OCI-LY1 (cell line): ENCODE measurements around the gene RDH5.

Experiments used
- H2AFZ ChIP-seq: fragments of 200-600 bp; sonication (generic), shearing (Covaris generic); 2 replicates; pipeline ENCODE4 v1.6.0; 2014; ENCODE audit warnings: antibody characterized with exemption, mild to moderate bottlenecking, low read length
- H3F3A ChIP-seq: fragments of 200-600 bp; sonication (generic), shearing (Covaris generic); 2 replicates; pipeline ENCODE4 v1.6.0; 2014; ENCODE audit warnings: mild to moderate bottlenecking, antibody characterized with exemption, low read length, moderate library complexity; ENCODE audit not compliant: insufficient read depth
- H3K27ac ChIP-seq: fragments of 200-600 bp; sonication (generic); 2 replicates; pipeline ENCODE4 v1.5.1; 2014; ENCODE audit warnings: low read length, mixed run types, mild to moderate bottlenecking, low read depth; ENCODE audit not compliant: poor library complexity, severe bottlenecking
- H3K27me3 ChIP-seq: fragments of 200-600 bp; sonication (generic); 2 replicates; pipeline ENCODE4 v1.6.0; 2014; ENCODE audit warnings: antibody characterized with exemption, mild to moderate bottlenecking, low read length, moderate library complexity; ENCODE audit not compliant: insufficient read depth
- H3K36me3 ChIP-seq: fragments of 200-600 bp; sonication (generic); 2 replicates; pipeline ENCODE4 v1.6.1; 2014; ENCODE audit warnings: mild to moderate bottlenecking, antibody characterized with exemption, low read length, moderate library complexity, mixed read lengths; ENCODE audit not compliant: insufficient read depth
- H3K4me1 ChIP-seq: fragments of 200-600 bp; sonication (generic); 2 replicates; pipeline ENCODE4 v1.5.1; 2014; ENCODE audit warnings: mild to moderate bottlenecking, low read length, moderate library complexity; ENCODE audit not compliant: insufficient read depth, severe bottlenecking
- H3K4me2 ChIP-seq: fragments of 200-600 bp; sonication (generic), shearing (Covaris generic); 2 replicates; pipeline ENCODE4 v1.6.1; 2014; ENCODE audit warnings: low read length
- H3K4me3 ChIP-seq: fragments of 200-600 bp; sonication (generic); 2 replicates; pipeline ENCODE4 v1.5.1; 2014; ENCODE audit warnings: low read length, low read depth, mild to moderate bottlenecking, mixed read lengths; ENCODE audit not compliant: poor library complexity, severe bottlenecking
- H3K79me2 ChIP-seq: fragments of 200-600 bp; shearing (Covaris generic); 2 replicates; pipeline ENCODE4 v1.6.1; 2016; ENCODE audit warnings: mixed run types, low read length, mixed read lengths; ENCODE audit not compliant: insufficient read depth
- H3K9ac ChIP-seq: fragments of 200-600 bp; sonication (generic), shearing (Covaris generic); 2 replicates; pipeline ENCODE4 v1.6.1; 2014; ENCODE audit warnings: mild to moderate bottlenecking, low read length, mixed read lengths
- H3K9me2 ChIP-seq: fragments of 200-600 bp; sonication (generic), shearing (Covaris generic); 2 replicates; pipeline ENCODE4 v1.6.1; 2014; ENCODE audit warnings: low read depth, mild to moderate bottlenecking, low read length, mixed read lengths
- H3K9me3 ChIP-seq: fragments of 200-600 bp; shearing (Covaris generic); 2 replicates; pipeline ENCODE4 v1.6.1; 2014; ENCODE audit warnings: low read length, mixed read lengths
- H4K20me1 ChIP-seq: fragments of 200-600 bp; sonication (generic), shearing (Covaris generic); 2 replicates; pipeline ENCODE4 v1.6.0; 2016; ENCODE audit warnings: mild to moderate bottlenecking, low read length; ENCODE audit not compliant: insufficient read depth
- EZH2 ChIP-seq: fragments of 200-600 bp; sonication (generic), shearing (Covaris generic); IDR thresholded peaks from 2 replicates; pipeline ENCODE4 v1.8.0; 2017; ENCODE audit warnings: borderline replicate concordance, mixed run types, mild to moderate bottlenecking, antibody characterized with exemption, low read length, moderate library complexity, mixed read lengths
- TF ChIP-seq, protein P1 (sequence below): fragments of 200-600 bp; sonication (generic), shearing (Covaris generic); IDR thresholded peaks from 2 replicates; pipeline ENCODE4 v1.5.1; 2017; ENCODE audit warnings: mild to moderate bottlenecking, antibody characterized with exemption, low read length, moderate library complexity, mixed read lengths

RDH5 gene

DNA sequence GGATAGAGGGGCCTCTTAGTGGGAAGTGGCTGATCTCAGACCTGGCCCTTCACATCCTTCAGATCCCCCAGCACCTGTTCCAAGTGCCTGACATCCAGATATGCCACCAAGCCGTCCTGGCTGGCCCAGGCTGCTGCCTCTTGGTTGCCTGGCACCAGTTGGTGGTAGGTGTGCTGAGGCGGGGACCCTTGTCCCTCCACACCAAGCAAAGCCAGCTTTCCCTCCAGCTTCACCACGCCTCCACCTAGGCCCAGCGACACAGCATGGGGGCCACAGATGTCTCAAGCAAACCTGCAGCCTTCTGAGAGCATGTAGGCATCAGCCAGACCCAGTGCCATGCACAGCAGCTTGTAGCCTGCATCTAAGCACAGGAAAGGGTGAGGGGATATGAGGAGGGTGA, 12.1 kb downstream of the RDH5 start:
- Histone ChIP-seq H3K4me3 (no peak overlapping the region), H3K9me3 (no peaks in the 10 kb centered on the region), H3K27me3 (no peaks in the 10 kb centered on the region), H3K9ac (no peak overlapping the region), H3K4me2 (no peak overlapping the region), H4K20me1 (no peaks in the 10 kb centered on the region), H3K9me2 (no peaks in the 10 kb centered on the region), H3F3A (no peaks in the 10 kb centered on the region), H3K4me1 (peaks cover 25% of the 10 kb centered on the region), H3K27ac (no peak overlapping the region), H3K36me3 (no peaks in the 10 kb centered on the region), H2AFZ (no peak overlapping the region), H3K79me2 (no peaks in the 10 kb centered on the region)
- no peak for TF ChIP-seq EZH2
- TF ChIP-seq, protein P1, sequence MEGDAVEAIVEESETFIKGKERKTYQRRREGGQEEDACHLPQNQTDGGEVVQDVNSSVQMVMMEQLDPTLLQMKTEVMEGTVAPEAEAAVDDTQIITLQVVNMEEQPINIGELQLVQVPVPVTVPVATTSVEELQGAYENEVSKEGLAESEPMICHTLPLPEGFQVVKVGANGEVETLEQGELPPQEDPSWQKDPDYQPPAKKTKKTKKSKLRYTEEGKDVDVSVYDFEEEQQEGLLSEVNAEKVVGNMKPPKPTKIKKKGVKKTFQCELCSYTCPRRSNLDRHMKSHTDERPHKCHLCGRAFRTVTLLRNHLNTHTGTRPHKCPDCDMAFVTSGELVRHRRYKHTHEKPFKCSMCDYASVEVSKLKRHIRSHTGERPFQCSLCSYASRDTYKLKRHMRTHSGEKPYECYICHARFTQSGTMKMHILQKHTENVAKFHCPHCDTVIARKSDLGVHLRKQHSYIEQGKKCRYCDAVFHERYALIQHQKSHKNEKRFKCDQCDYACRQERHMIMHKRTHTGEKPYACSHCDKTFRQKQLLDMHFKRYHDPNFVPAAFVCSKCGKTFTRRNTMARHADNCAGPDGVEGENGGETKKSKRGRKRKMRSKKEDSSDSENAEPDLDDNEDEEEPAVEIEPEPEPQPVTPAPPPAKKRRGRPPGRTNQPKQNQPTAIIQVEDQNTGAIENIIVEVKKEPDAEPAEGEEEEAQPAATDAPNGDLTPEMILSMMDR, result no peak

DNA sequence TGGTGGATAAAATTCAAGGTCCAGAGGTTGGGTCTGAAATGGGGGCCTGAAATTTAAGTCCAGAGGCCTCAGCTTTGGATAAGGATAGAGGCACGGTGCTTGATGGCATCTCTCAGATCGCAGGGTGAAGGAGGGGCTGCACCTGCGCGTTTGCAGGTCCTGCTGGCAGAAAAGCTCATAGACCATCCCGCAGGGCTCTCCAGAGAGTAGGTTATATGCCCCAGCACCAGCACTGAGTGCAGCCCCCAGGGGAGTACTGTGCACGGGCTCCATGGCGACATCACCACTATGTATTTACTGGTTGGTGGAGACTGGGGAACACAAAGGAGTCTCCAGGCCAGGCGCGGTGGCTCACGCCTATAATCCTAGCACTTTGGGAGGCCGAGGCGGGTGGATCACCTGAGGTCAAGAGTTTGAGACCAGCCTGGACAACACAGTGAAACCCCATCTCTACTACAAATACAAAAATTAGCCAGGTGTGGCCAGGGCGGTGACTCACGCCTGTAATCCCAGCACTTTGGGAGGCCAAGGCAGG, 12.9 kb downstream of the RDH5 start:
- no peaks in the 10 kb centered on the region for H3F3A ChIP-seq
- H4K20me1 ChIP-seq, result no peaks in the 10 kb centered on the region
- H3K4me2 ChIP-seq, result no peak overlapping the region
- H3K9me3 ChIP-seq, result no peaks in the 10 kb centered on the region
- H3K4me3 ChIP-seq, result no peak overlapping the region
- no peak overlapping the region for H3K9ac ChIP-seq
- H3K9me2 ChIP-seq, result no peaks in the 10 kb centered on the region
- no peaks in the 10 kb centered on the region for H3K27me3 ChIP-seq
- TF ChIP-seq EZH2, result no peak
- TF ChIP-seq, protein P1, result no peak
- no peaks in the 10 kb centered on the region for H3K79me2 ChIP-seq
- H3K36me3 ChIP-seq, result no peaks in the 10 kb centered on the region
- no peak overlapping the region for H2AFZ ChIP-seq
- no peak overlapping the region for H3K27ac ChIP-seq
- peaks cover 25% of the 10 kb centered on the region for H3K4me1 ChIP-seq

DNA sequence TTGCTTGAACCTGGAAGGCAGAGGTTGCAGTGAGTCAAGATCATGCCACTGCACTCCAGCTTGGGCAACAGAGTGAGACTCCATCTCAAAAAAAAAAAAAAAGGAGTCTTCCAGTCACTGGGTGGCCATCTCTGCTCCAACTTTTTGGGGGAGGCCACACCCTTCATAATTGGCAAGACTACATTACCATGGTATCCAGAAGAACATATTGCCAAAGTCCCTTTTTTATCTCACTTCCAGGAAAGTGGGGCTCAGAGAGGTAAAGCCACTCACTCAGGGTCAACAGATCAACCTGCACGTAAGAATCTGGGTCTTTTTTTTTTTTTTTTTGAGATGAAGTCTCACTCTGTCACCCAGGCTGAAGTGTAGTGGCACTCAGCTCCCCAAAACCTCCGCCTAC, 13.7 kb downstream of the RDH5 start:
- Histone ChIP-seq H3K36me3 (no peaks in the 10 kb centered on the region), H3K27ac (no peak overlapping the region), H3K27me3 (no peaks in the 10 kb centered on the region), H3K9me2 (no peaks in the 10 kb centered on the region), H3F3A (no peaks in the 10 kb centered on the region), H4K20me1 (no peaks in the 10 kb centered on the region), H3K9ac (no peak overlapping the region), H3K4me2 (no peak overlapping the region), H2AFZ (no peak overlapping the region), H3K9me3 (no peaks in the 10 kb centered on the region), H3K4me1 (peaks cover 30% of the 10 kb centered on the region), H3K79me2 (no peaks in the 10 kb centered on the region), H3K4me3 (no peak overlapping the region)
- TF ChIP-seq, protein P1, result no peak
- TF ChIP-seq EZH2, result no peak
